Central memory CD8-positive, alpha-beta T cell (primary cell): ENCODE results near the gene SEC22C.
"Not testable (repeated sequence)": the region's sequence is repeated elsewhere in the genome, so short reads cannot be mapped to it uniquely, and the experiment has no call there.

ENCODE experiments used
- ATAC-seq: fragments of 150-1000 bp; cut with Tn5 transposase; replicated peaks from 2 replicates; pipeline ENCODE4 v1.10.0; 2022; ENCODE audit warnings: mild to moderate bottlenecking, moderate FRiP score, moderate number of reproducible peaks; ENCODE audit not compliant: poor library complexity, severe bottlenecking; ENCODE audit errors: extremely low read depth
- DNase-seq, 2 donors: peaks; one replicate each; pipeline ENCODE4 v3.0.0; 2021; ENCODE audit warnings: low spot score in 2 of 2
- H3K27ac Mint-ChIP-seq: one replicate; pipeline ENCODE4 v1.8.0; 2022; ENCODE audit warnings: low read depth, mild to moderate bottlenecking, moderate library complexity, mixed read lengths
- H3K27me3 Mint-ChIP-seq: one replicate; pipeline ENCODE4 v1.8.0; 2022; ENCODE audit warnings: mixed read lengths
- H3K36me3 Mint-ChIP-seq: one replicate; pipeline ENCODE4 v1.8.0; 2022; ENCODE audit warnings: mild to moderate bottlenecking, moderate library complexity, mixed read lengths; ENCODE audit not compliant: insufficient read depth
- H3K4me1 Mint-ChIP-seq: one replicate; pipeline ENCODE4 v1.8.0; 2022; ENCODE audit warnings: mixed read lengths
- H3K4me3 Mint-ChIP-seq: one replicate; pipeline ENCODE4 v1.8.0; 2022; ENCODE audit warnings: mild to moderate bottlenecking, moderate library complexity, mixed read lengths
- H3K9me3 Mint-ChIP-seq: one replicate; pipeline ENCODE4 v1.8.0; 2022; ENCODE audit warnings: mixed read lengths

Gene SEC22C

DNA sequence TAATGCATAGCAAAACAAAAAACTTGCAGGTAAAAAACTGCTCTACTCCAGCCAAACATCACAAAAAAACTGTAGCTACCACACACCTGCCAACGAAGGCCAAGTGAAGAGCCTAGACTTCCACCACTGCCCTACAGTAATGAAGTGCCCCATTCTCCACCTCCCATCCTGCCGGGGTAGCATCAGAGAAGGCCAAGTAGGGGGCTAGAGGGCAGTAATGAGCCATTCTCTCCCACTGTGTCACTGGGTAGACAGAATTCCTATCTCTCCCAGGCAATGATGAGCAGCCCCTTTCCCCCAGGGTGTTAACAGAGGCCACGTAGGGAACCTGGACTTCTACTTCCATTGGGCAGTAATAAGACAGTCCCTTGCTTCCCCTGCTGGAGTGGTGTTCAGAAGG is 9.5 kb downstream of the SEC22C start:
- H3K9me3 Mint-ChIP-seq, result no peaks in the 10 kb centered on the region
- no peaks in the 10 kb centered on the region for H3K27me3 Mint-ChIP-seq
- H3K27ac Mint-ChIP-seq, result no peak overlapping the region
- ATAC-seq, result no peak
- peaks cover 26% of the 10 kb centered on the region for H3K4me1 Mint-ChIP-seq
- H3K36me3 Mint-ChIP-seq, result peaks cover 28% of the 10 kb centered on the region
- no peak for DNase-seq
- no peak overlapping the region for H3K4me3 Mint-ChIP-seq

- ATAC-seq (no peak), DNase-seq (no peak)
- H3K27ac Mint-ChIP-seq, result no peak overlapping the region
Observed at GRCh38 chr3:42569593-42570142, 12.1 kb downstream of the SEC22C start.

GRCh38 chr3:42562047-42562907 is 19.5 kb downstream of the SEC22C start:
- H3K4me1 Mint-ChIP-seq, result peaks cover 22% of the 10 kb centered on the region
- ATAC-seq (no peak), DNase-seq (no peak)
- H3K4me3 Mint-ChIP-seq, result no peak overlapping the region
- no peak overlapping the region for H3K27ac Mint-ChIP-seq
- peaks cover 46% of the 10 kb centered on the region for H3K36me3 Mint-ChIP-seq
- H3K27me3 Mint-ChIP-seq, result no peaks in the 10 kb centered on the region
- H3K9me3 Mint-ChIP-seq, result no peaks in the 10 kb centered on the region

More at GRCh38 chr3:42569593-42570142, 12.1 kb downstream of the SEC22C start:
- Mint-ChIP-seq H3K9me3 (no peaks in the 10 kb centered on the region), H3K4me3 (no peak overlapping the region), H3K4me1 (peaks cover 27% of the 10 kb centered on the region), H3K27me3 (no peaks in the 10 kb centered on the region), H3K36me3 (peaks cover 37% of the 10 kb centered on the region)

DNA sequence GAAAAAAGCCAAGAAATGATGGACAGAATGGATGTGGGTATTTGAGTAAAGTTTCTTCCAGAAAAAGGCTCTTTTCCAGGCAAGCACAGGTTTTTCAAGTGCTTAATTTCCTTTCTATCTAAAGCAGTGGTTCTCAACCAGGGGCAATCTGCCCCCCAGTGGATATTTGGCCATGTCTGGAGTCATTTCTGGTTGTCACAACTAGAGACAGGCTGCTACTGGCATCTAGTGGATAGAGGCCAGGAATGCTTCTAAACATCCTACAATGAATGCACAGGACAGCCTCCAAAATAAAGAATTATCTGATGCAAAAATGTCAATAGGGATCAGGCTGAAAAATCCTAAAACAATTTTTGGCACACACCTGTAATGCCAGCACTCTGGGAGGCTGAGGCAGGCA is 23.9 kb downstream of the SEC22C start:
- ATAC-seq (no peak), DNase-seq (no peak)
- H3K9me3 Mint-ChIP-seq, result no peaks in the 10 kb centered on the region
- H3K36me3 Mint-ChIP-seq, result peaks cover 46% of the 10 kb centered on the region
- no peak overlapping the region for H3K4me3 Mint-ChIP-seq
- H3K27ac Mint-ChIP-seq, result peak overlapping the region; percentile 90
- H3K27me3 Mint-ChIP-seq, result no peaks in the 10 kb centered on the region
- H3K4me1 Mint-ChIP-seq, result peaks cover 34% of the 10 kb centered on the region

GRCh38 chr3:42556817-42557216 is 24.9 kb downstream of the SEC22C start:
- not testable (repeated sequence) for H3K27me3 Mint-ChIP-seq, H3K9me3 Mint-ChIP-seq, ATAC-seq, DNase-seq
- Mint-ChIP-seq H3K27ac (peak overlapping the region; percentile 90), H3K36me3 (peaks cover 46% of the 10 kb centered on the region), H3K4me1 (peaks cover 34% of the 10 kb centered on the region), H3K4me3 (peak overlapping the region; percentile 55)

- Mint-ChIP-seq H3K4me1 (peaks cover 34% of the 10 kb centered on the region), H3K27ac (peak overlapping the region; percentile 90), H3K9me3 (no peaks in the 10 kb centered on the region), H3K4me3 (peak overlapping the region; percentile 55), H3K27me3 (no peaks in the 10 kb centered on the region), H3K36me3 (peaks cover 45% of the 10 kb centered on the region)
- DNase-seq (peak; percentile 37 to 53), ATAC-seq (peak; percentile 91)
Observed at GRCh38 chr3:42556089-42556632, 25.6 kb downstream of the SEC22C start.

DNA sequence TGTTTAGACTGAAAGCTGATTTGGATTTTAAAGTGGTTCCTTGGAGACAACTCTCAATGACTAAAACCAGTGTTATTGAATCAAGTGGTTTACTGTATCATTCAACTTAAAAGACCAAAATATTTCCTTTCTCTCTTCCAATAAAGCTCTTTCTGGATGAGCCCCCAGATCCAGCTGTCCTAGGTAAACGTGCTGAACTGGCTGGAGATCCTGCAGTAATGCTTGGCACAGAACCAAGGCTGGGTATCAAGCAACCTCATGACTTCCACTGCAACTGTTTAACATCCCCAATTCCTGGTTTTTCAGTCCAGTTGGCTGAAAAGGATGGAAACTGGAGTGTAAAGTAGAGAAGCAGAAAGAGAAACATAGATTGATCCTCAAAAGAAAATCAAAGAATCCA is 28.9 kb downstream of the SEC22C start:
- no peak for DNase-seq
- Mint-ChIP-seq H3K4me1 (peaks cover 33% of the 10 kb centered on the region), H3K27me3 (no peaks in the 10 kb centered on the region), H3K4me3 (no peak overlapping the region), H3K36me3 (peaks cover 25% of the 10 kb centered on the region), H3K27ac (peak overlapping the region; percentile 4), H3K9me3 (no peaks in the 10 kb centered on the region)
- ATAC-seq, result no peak

- peaks cover 17% of the 10 kb centered on the region for H3K36me3 Mint-ChIP-seq
- no peaks in the 10 kb centered on the region for H3K9me3 Mint-ChIP-seq
- DNase-seq, result no peak
- H3K4me3 Mint-ChIP-seq, result no peak overlapping the region
- H3K27ac Mint-ChIP-seq, result no peak overlapping the region
- H3K27me3 Mint-ChIP-seq, result no peaks in the 10 kb centered on the region
- H3K4me1 Mint-ChIP-seq, result peaks cover 8% of the 10 kb centered on the region
- ATAC-seq, result no peak
Observed at GRCh38 chr3:42550250-42550649, 31.5 kb downstream of the SEC22C start.

DNA sequence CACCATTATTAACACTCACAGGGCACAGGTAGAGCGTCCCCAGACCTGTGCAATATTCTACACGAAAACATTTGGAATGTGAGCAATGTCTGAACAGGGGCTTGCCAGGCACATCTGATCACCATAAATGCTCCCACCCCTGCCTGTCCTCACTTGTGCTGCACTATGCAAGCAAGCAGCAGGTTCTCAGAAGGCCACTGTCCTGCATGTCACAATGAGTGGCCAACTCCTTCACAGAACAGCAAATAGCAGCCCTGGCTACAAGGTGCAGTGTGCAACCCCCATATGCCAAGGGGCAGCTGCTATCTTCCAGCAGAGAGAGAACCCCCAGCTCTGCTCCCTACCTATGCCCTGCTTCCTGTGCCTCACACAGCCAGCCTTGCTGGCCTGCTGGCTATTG is 32.6 kb downstream of the SEC22C start:
- Mint-ChIP-seq H3K9me3 (no peaks in the 10 kb centered on the region), H3K27ac (peak overlapping the region; percentile 6), H3K4me3 (no peak overlapping the region), H3K27me3 (no peaks in the 10 kb centered on the region), H3K4me1 (peaks cover 8% of the 10 kb centered on the region), H3K36me3 (peaks cover 17% of the 10 kb centered on the region)
- DNase-seq, result no peak
- ATAC-seq, result no peak

GRCh38 chr3:42547401-42547945 is 34.3 kb downstream of the SEC22C start:
- DNase-seq (peak; percentile 33 to 61), ATAC-seq (peak; percentile 43)
- Mint-ChIP-seq H3K4me3 (no peak overlapping the region), H3K27ac (no peak overlapping the region), H3K9me3 (no peaks in the 10 kb centered on the region), H3K36me3 (peaks cover 11% of the 10 kb centered on the region), H3K27me3 (no peaks in the 10 kb centered on the region), H3K4me1 (no peaks in the 10 kb centered on the region)

DNA sequence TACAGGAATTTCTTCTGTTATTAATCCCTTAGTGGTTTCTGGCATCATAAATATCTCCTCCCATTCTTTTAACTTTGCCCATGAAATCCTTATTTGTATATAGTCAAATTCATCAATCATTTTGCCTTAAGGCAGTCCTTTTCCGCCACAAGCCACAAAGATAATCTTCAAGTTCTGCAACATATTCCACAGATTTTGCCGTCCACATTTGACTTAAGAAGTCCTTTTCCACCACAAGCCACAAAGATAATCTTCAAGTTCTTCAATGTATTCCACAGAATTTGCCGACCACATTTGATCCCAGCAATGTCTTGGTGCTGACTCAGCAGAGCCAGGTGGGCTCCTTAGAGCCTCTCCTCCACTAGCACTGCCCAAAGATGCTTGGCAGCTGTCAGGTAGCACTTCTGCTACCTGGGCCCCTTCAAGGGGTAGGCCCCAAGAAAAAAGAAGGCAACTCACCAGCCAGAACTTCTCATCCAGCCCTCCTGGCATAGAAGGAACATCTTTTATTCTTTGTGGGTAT is 35.0 kb downstream of the SEC22C start:
- H3K27ac Mint-ChIP-seq, result no peak overlapping the region
- no peak for DNase-seq
- peaks cover 8% of the 10 kb centered on the region for H3K36me3 Mint-ChIP-seq
- H3K4me3 Mint-ChIP-seq, result no peak overlapping the region
- H3K27me3 Mint-ChIP-seq, result no peaks in the 10 kb centered on the region
- no peaks in the 10 kb centered on the region for H3K4me1 Mint-ChIP-seq
- no peaks in the 10 kb centered on the region for H3K9me3 Mint-ChIP-seq
- no peak for ATAC-seq

DNA sequence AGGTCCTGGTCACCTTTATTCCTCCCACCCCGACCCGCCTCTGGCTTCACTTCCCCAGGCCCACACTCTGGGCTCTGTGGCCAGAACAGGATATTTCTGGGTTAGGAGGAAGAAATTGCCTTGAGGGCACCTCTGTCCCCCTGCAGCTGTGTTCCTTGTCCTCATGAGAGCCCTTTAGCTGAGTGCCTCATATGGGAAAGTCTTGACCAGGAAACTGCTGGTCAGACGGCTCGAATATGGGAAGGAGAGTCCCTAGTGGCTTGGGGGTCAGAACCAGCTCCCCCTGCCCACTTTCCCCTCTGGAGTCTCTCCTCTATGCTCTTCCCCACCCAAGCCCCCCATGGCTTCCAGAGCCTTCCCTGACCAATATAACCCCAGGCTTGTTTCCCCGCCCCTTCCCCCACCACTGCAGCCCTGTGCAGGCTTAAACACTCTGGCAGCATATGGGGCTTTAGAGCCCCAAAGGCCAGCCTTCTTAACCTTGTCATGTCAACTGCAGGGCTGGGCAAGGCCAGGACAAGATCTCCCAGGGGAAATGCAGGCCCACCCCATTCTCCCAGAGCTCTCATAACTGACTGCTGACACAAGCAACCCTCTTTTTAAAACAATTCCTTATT is 36.4 kb downstream of the SEC22C start:
- H3K27ac Mint-ChIP-seq, result no peak overlapping the region
- peaks cover 8% of the 10 kb centered on the region for H3K36me3 Mint-ChIP-seq
- no peak overlapping the region for H3K4me3 Mint-ChIP-seq
- no peak for DNase-seq
- no peaks in the 10 kb centered on the region for H3K9me3 Mint-ChIP-seq
- no peak for ATAC-seq
- no peaks in the 10 kb centered on the region for H3K27me3 Mint-ChIP-seq
- no peaks in the 10 kb centered on the region for H3K4me1 Mint-ChIP-seq
